ENCODE data around the gene RASSF7. TPM values are rescaled to one million over a fixed set of nuclear protein-coding genes. Genes with fewer than 3 reads are reported as not detected.

RASSF7 gene
- polyA plus RNA-seq, 1 experiment: 25.1 TPM

- no peak for TF ChIP-seq CTCF (IDR thresholded peaks at IDR 0.05; ENCODE audit: insufficient read depth, low read depth, low read length)
- ChIA-PET POLR2A (no interaction called here), CTCF (interaction anchor here (1.2 to 2.3 kb wide), 4 partner anchors 14 to 18 kb away, joined by 3 to 7 read pairs (median 4); no protein-coding TSS in a partner anchor)
- Histone ChIP-seq H3K36me3 (ENCODE audit: control insufficient read depth, insufficient read depth, low read length) (peaks cover 16% of the 10 kb centered on the region), H3K27me3 (ENCODE audit: control insufficient read depth, insufficient read depth, low read length) (no peaks in the 10 kb centered on the region), H3K4me3 (ENCODE audit: low read depth, low read length) (peak within 1 kb of the TSS; percentile 52)
- DNase-seq (ENCODE audit: low read depth): peak; percentile 42
Measured at GRCh38 chr11:536841-537621, 23.7 kb upstream of the RASSF7 start, which contains the start of gene LRRC56. TSS of gene LRRC56 (plus strand) at chr11:537527. CDS start at chr11:540685, 3,158 bp downstream.

DNA sequence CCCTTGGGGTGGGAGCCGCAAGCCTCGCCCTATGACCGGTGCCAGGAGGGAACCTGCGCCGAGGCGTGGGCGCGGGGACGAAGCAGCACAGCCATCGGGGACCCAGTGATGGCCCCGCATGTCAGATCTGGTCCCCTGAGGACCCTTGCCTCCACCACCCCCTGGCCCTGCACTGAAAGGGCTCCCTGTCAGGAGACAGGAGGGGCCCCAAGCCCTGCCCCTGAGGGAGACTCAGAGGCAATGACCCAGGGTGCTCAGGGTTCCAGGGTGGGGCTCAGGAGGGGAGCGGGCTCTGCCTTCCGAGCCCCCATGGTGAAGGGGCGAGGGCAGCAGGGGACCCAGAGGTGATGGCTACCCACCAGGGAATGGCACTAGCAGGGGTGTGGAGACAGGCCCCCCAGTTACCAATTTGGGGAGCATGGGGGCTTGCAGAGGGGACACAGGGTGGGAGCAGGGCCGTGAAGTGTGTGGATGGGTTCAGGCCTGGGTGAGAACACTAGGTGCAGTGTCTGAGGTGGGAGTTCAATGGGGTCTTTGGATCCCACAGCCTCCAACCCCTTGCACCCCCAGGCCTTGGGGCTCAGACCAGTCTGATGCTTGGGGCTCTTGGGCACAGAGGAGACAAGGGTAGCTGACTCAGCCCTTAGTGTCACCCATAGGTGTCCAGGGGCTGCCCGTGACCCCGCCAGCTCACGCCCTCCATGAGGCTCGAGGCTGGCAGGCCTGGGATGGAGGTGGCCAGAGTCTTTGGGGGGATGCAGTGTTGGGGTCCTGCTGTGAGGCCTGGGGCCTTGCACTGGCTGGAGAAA lies 22.9 kb upstream of the RASSF7 start:
- Histone ChIP-seq H3K4me3 (ENCODE audit: low read depth, low read length) (peak overlapping the region; percentile 52), H3K36me3 (ENCODE audit: control insufficient read depth, insufficient read depth, low read length) (peaks cover 9% of the 10 kb centered on the region), H3K27me3 (ENCODE audit: control insufficient read depth, insufficient read depth, low read length) (no peaks in the 10 kb centered on the region)
- POLR2A ChIA-PET: no interaction called here
- CTCF ChIA-PET: interaction anchor here (1.6 to 2.3 kb wide), 2 partner anchors 13 to 17 kb away, joined by 3 to 7 read pairs; no protein-coding TSS in a partner anchor
- TF ChIP-seq CTCF (IDR thresholded peaks at IDR 0.05; ENCODE audit: insufficient read depth, low read depth, low read length): no peak
- DNase-seq (ENCODE audit: low read depth): no peak

GRCh38 chr11:538431-539051 lies 22.2 kb upstream of the RASSF7 start:
- TF ChIP-seq CTCF (IDR thresholded peaks at IDR 0.05; ENCODE audit: insufficient read depth, low read depth, low read length): no peak
- ChIA-PET POLR2A (no interaction called here), CTCF (interaction anchor here (0.6 to 2.3 kb wide), 4 partner anchors 12 to 29 kb away, joined by 3 to 7 read pairs (median 3); no protein-coding TSS in a partner anchor)
- Histone ChIP-seq H3K27me3 (ENCODE audit: control insufficient read depth, insufficient read depth, low read length) (no peaks in the 10 kb centered on the region), H3K36me3 (ENCODE audit: control insufficient read depth, insufficient read depth, low read length) (peaks cover 3% of the 10 kb centered on the region), H3K4me3 (ENCODE audit: low read depth, low read length) (no peak overlapping the region)
- DNase-seq (ENCODE audit: low read depth): no peak

GRCh38 chr11:539971-540481 lies 20.7 kb upstream of the RASSF7 start:
- H3K27me3 ChIP-seq (ENCODE audit: control insufficient read depth, insufficient read depth, low read length): no peaks in the 10 kb centered on the region
- H3K4me3 ChIP-seq (ENCODE audit: low read depth, low read length): no peak overlapping the region
- CTCF ChIA-PET: interaction anchor here (1.0 kb wide), 1 partner anchor 15 kb away, joined by 4 read pairs; no protein-coding TSS in a partner anchor
- peaks cover 2% of the 10 kb centered on the region; the same call in 1 of the 2 replicates for H3K36me3 ChIP-seq (ENCODE audit: control insufficient read depth, insufficient read depth, low read length)
- POLR2A ChIA-PET: no interaction called here
- TF ChIP-seq CTCF (IDR thresholded peaks at IDR 0.05; ENCODE audit: insufficient read depth, low read depth, low read length): no peak
- no peak for DNase-seq (ENCODE audit: low read depth)
